COLO668 (cell line): Measurements from ENCODE around the gene RPA3.

Experiments used
- DNase-seq: peaks from one replicate; lab custom pipeline; 2025; ENCODE audit not compliant: unreplicated experiment; lab: John Stamatoyannopoulos, UW

The RPA3 gene

GRCh38 chr7:7718492-7718891 lies at the start of gene RPA3:
Gene RPA3 (minus strand): TSS chr7:7718607. CDS start chr7:7640418, 78,189 bp downstream.
- no peak for DNase-seq

DNA sequence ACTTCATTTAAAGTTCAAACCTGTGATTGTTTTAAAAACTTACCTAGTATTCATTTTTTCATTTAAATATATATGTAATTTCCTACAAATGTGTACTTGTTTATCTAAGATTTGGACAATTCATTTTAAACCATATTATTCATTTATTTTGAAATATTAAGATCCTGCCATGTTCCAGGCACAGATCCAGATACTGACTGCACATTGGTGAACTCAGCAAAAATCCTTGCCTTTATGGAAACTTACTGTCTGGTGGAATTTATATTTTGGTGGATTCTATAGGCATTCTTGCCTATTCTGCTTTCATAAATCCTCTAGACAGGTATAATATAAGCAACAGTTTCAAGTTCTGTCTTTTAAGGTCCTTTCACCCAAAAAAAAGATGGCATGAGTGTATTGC lies 48.3 kb upstream of the RPA3 start:
- no peak for DNase-seq

DNA sequence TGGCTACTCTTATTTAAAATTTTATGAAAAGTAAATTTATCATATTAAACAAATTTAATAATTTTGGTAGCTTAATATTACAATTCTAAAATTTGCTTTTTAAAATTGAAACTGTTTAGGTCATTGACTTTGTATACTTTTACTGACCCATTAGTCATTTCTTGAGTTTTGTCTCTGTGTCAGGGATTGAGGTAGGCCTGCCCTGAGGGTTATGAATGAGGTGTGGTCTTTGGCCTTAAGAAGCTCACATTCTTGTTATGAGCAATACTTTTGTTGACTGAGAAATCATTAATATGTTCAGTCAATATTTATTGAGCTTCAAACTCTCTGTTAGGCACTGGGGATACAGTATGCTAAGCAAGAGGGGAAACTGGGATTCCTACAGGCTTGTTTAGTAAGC lies 47.0 kb upstream of the RPA3 start:
- no peak for DNase-seq

DNA sequence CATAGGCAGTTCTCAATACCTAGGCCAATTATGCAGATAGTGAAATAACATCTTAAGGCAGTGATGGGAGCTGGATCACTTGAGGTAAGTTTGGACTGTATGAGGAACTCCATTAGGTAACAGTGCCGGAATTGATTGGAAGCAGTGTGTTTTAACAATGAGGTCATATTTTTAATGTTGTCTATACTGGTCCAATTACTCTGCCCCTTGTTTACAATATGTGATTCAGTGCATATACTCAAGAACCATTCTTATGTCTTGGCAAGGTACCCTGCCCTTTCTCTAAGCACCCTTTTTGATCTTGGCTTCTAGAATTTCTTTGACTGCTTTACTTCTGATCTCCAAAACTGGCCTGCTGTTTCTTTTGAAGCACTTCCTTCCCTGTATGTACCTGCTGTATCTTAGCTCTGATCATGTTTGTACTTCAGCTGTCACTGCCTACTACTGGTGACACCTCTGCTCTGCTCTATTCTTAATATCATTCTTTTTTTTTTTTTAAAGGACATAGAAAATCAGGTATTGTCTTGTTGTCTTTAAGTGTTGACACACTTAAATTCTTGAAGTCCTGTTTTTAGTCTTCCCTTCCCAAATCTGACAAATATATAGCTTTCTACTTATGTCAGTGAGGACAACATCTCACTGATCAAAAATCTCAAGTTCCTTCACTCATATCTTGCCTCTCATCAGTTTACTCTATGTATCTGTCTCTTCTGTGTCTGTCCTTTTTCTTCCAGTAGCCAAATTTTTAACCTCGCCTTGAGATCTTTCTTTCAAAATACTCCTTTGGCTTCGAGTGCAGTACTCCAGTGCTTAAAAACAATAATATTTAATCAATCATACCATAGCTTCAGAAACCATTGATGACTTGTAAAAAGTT lies 46.4 kb upstream of the RPA3 start:
- DNase-seq: no peak

- no peak for DNase-seq
These were observed 43.8 kb upstream of the RPA3 start for GRCh38 chr7:7761974-7762779.

GRCh38 chr7:7761340-7761973 lies 43.0 kb upstream of the RPA3 start:
- no peak for DNase-seq

DNA sequence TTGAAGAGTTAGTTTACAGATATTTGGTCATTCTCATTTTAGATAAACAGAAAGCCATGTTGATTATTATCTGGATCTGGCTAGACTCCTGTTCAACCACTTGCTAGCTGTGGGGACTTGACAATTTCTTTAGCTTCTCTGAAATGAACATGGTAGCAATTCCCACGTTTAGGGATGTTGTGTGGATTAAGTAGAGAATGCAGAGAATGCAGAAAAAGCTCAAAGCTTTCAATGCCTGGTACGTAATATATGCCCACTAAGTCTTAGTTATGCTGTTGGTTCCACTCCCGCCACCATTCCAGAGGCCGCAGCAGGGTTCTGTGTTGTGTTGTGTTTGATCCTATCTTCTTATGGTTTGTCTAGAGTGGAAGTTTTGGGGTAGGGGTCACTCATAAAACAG lies 39.2 kb upstream of the RPA3 start:
- no peak for DNase-seq

- no peak for DNase-seq
These were observed 38.2 kb upstream of the RPA3 start for GRCh38 chr7:7756577-7756976.

DNA sequence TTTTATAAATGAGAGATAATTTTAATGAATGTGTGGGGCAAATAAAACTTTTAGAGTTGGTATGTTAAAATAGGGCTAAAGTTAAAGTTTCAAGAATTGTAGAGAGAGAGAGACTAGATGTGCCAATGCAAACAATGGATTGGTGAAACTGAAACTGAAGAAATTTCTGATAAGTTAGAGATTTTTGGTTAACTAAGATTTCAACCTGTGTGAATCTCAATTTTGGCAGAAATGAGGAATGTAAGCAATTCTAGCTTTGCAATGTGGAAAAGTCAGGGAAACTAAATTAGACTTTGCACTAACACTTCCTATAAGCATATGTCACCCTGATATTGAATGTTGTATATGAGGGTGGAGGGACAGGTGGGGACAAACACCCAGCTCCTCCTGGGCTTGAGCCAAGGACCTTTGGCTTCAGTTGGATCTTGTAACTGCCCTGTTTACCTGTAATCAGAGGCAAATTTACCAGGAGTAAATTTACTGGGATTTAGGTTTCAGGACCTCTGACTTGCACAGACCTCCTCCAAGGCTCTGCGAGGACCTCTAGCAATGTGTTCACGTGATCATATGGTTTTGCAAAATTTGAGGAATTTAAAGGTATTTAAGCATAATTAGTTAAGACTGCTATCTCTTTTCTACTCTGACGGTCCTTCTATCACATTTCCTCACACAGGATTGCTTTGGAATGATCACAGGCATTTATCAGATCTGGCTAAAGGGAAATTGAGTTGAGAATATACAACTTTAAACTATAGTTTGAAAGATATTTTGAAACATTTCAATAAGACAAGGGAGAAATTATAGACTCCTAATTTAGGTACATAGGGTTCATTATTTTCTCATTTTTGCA lies 33.1 kb upstream of the RPA3 start:
- DNase-seq: no peak

GRCh38 chr7:7750571-7751242 lies 32.3 kb upstream of the RPA3 start:
- no peak for DNase-seq

DNA sequence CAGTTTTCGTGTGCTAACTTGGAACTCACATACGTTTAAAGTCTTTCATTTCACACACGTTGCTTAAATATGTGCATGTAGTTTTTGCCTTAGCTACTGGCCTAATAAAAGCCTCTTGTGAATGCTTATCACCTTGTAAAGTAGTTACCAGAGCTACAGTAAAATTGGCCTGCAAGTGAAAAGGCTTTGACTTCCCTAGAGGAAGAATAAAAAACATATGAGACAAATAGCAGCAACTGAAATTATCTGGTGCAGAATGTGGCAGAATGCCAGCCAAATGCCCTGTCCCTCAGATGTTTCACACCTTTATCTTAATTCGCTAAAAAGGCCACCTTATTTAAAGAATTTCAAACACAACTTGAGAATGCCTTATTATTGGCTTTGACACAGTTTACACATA lies 28.1 kb upstream of the RPA3 start:
- no peak for DNase-seq

GRCh38 chr7:7745966-7746365 lies 27.6 kb upstream of the RPA3 start:
- DNase-seq: no peak

DNA sequence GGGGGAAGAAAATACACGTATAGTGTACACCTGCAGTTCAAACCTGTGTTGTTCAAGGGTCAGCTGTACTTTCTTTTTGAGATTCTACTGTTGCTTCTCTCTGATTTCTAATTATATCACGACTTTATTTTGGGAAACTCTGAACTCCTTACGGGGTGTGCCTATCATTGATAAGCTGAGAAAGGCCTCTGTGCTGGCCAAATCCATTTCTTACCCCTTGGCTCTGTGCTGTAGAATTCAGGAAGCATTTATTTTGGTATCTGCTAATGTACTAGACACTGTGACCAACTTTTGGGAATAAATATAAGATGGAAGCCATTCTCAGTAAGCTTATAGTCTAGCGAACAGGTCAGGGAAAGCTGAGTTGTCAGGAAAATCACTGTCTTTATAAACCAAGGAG lies 26.9 kb upstream of the RPA3 start:
- no peak for DNase-seq

GRCh38 chr7:7742223-7742622 lies 23.8 kb upstream of the RPA3 start:
- DNase-seq: no peak

GRCh38 chr7:7740037-7740355 lies 21.6 kb upstream of the RPA3 start:
- DNase-seq: no peak

DNA sequence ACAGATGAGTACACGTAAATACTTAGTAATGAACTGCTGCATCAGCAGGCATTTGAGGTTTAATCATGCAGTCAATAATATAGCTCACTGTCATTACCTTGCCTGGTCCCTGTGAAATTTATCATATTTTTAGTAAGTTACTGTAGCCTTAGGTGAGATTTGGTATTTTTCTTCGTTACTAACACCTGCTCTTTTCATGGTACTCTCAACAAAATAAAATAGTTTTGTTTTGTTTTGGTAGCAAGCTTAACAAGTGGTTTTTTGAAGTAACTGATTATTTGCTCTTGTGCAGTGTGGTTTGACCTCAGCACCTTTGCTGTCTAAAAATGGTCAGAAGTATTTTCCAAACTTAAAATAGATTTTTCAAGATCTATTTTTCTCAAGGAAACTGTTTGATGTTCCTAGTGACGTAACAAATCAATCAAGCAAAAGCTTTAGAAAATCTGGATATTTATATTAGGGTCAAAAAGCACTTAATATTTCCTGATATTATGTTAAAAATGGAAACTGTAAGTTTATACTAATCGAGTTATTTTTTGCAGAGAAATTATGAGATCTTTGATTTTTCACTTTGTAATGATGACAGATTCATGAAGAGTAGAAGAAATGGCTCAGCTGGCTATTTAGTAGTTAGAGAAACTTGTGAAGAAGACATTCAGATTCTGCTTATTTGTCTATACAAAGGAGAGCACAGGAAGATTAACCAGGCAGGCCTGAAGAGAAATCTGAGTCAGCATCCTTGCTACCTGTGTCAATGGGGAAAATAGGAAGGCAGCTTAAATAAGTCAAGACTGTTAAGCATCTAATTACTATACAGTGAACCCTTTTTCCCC lies 21.0 kb upstream of the RPA3 start:
- no peak for DNase-seq

DNA sequence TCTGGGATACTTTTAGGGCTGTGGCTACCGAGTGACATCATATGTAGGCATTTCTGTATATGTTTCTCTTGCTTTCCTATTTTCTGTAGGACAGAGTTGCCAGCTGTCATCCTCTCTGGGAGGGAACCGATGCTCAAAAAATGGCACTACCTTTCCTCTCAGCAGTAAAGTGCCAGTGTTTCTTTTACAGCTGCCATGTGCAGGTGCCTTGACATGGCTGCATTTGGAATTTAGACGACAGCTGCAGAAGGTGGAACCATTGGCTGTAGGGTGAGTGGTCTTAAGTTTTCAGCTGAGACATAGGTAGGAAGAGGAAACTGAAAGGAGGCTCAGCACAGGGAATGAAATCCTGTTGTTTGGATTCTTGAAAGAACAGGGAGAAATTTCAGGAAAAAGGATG lies 20.2 kb upstream of the RPA3 start:
- no peak for DNase-seq

GRCh38 chr7:7738177-7738576 lies 19.8 kb upstream of the RPA3 start:
- DNase-seq: no peak

- DNase-seq: no peak
These were observed 19.3 kb upstream of the RPA3 start for GRCh38 chr7:7737674-7738073.

GRCh38 chr7:7736671-7737070 lies 18.3 kb upstream of the RPA3 start:
- no peak for DNase-seq
